H9 (cell line): ENCODE measurements around the gene SMIM20. TPM values are rescaled to one million over a fixed set of nuclear protein-coding genes. Genes with fewer than 3 reads are reported as not detected.
"Not testable (repeated sequence)": the region's sequence is repeated elsewhere in the genome, so short reads cannot be mapped to it uniquely, and the experiment has no call there.

Source experiments
- DNase-seq: peaks from one replicate; pipeline ENCODE4 v3.0.0-alpha.2; 2017
- H2AFZ ChIP-seq: one replicate; pipeline ENCODE4 v1.6.1; 2013; ENCODE audit warnings: mild to moderate bottlenecking, low read length, control low read depth, moderate library complexity
- H2AK5ac ChIP-seq: 2 replicates; pipeline ENCODE4 v1.6.1; 2013; ENCODE audit warnings: low read length, control low read depth, mixed read lengths; ENCODE audit not compliant: insufficient read length
- H2BK120ac ChIP-seq: one replicate; pipeline ENCODE4 v1.6.1; 2013; ENCODE audit warnings: low read depth, mild to moderate bottlenecking, low read length, control low read depth, inconsistent platforms; ENCODE audit not compliant: poor library complexity, severe bottlenecking
- H2BK12ac ChIP-seq: 2 replicates; pipeline ENCODE4 v1.6.1; 2013; ENCODE audit warnings: low read length, control low read depth, mixed read lengths, low read depth; ENCODE audit not compliant: insufficient read length
- H2BK15ac ChIP-seq: 2 replicates; pipeline ENCODE4 v1.6.1; 2013; ENCODE audit warnings: low read depth, low read length, control low read depth
- H2BK20ac ChIP-seq: one replicate; pipeline ENCODE4 v1.6.1; 2013; ENCODE audit warnings: low read depth, mild to moderate bottlenecking, low read length, control low read depth, inconsistent platforms; ENCODE audit not compliant: poor library complexity, severe bottlenecking
- H2BK5ac ChIP-seq: 2 replicates; pipeline ENCODE4 v1.6.1; 2013; ENCODE audit warnings: low read length, control low read depth, mixed read lengths; ENCODE audit not compliant: insufficient read length
- H3K14ac ChIP-seq: 2 replicates; pipeline ENCODE4 v1.6.1; 2013; ENCODE audit warnings: low read length, control low read depth; ENCODE audit not compliant: insufficient read depth
- H3K18ac ChIP-seq: 2 replicates; pipeline ENCODE4 v1.6.1; 2013; ENCODE audit warnings: low read depth, mild to moderate bottlenecking, mixed read lengths, low read length, control low read depth; ENCODE audit not compliant: insufficient read length
- H3K23ac ChIP-seq: 2 replicates; pipeline ENCODE4 v1.6.1; 2013; ENCODE audit warnings: low read length, control low read depth, mixed read lengths, low read depth; ENCODE audit not compliant: insufficient read length
- H3K23me2 ChIP-seq: 2 replicates; pipeline ENCODE4 v1.6.1; 2013; ENCODE audit warnings: low read depth, mild to moderate bottlenecking, mixed read lengths, low read length, control low read depth; ENCODE audit not compliant: insufficient read length, poor library complexity, severe bottlenecking
- H3K27ac ChIP-seq: 2 replicates; pipeline ENCODE4 v1.5.1; 2013; ENCODE audit warnings: low read length, control low read depth, mixed read lengths, low read depth; ENCODE audit not compliant: insufficient read length
- H3K27me3 ChIP-seq: 2 replicates; pipeline ENCODE4 v1.6.1; 2013; ENCODE audit warnings: low read length, control low read depth, inconsistent platforms; ENCODE audit not compliant: insufficient read depth
- H3K4ac ChIP-seq: 2 replicates; pipeline ENCODE4 v1.6.1; 2013; ENCODE audit warnings: low read depth, mild to moderate bottlenecking, control low read depth, inconsistent platforms, low read length, moderate library complexity
- H3K4me1 ChIP-seq: 2 replicates; pipeline ENCODE4 v1.6.1; 2013; ENCODE audit warnings: low read length, control low read depth, inconsistent platforms; ENCODE audit not compliant: insufficient read depth
- H3K4me2 ChIP-seq: 2 replicates; pipeline ENCODE4 v1.6.1; 2013; ENCODE audit warnings: low read length, control low read depth, mixed read lengths; ENCODE audit not compliant: insufficient read length, insufficient read depth
- H3K56ac ChIP-seq: 2 replicates; pipeline ENCODE4 v1.6.1; 2013; ENCODE audit warnings: low read depth, mild to moderate bottlenecking, mixed read lengths, low read length, control low read depth; ENCODE audit not compliant: insufficient read length
- H3K79me1 ChIP-seq: 2 replicates; pipeline ENCODE4 v1.6.1; 2013; ENCODE audit warnings: low read depth, mild to moderate bottlenecking, moderate library complexity, low read length, control low read depth, inconsistent platforms; ENCODE audit not compliant: insufficient read depth, poor library complexity, severe bottlenecking
- H3K79me2 ChIP-seq: 2 replicates; pipeline ENCODE4 v1.6.1; 2013; ENCODE audit warnings: low read length, control low read depth, inconsistent platforms; ENCODE audit not compliant: insufficient read depth
- H3K9ac ChIP-seq: 2 replicates; pipeline ENCODE4 v1.6.1; 2013; ENCODE audit warnings: low read length, control low read depth, mixed read lengths; ENCODE audit not compliant: insufficient read length; ENCODE audit errors: extremely low read depth
- H3K9me3 ChIP-seq: one replicate; pipeline ENCODE4 v1.6.1; 2013; ENCODE audit warnings: low read depth, low read length, inconsistent platforms; ENCODE audit not compliant: control insufficient read depth
- H3T11ph ChIP-seq: one replicate; pipeline ENCODE4 v1.6.1; 2013; ENCODE audit warnings: mild to moderate bottlenecking, low read length, control low read depth, inconsistent platforms
- H4K20me1 ChIP-seq: one replicate; pipeline ENCODE4 v1.6.1; 2013; ENCODE audit not compliant: control insufficient read depth, insufficient read length, insufficient read depth
- H4K5ac ChIP-seq: 2 replicates; pipeline ENCODE4 v1.6.1; 2013; ENCODE audit warnings: low read depth, mild to moderate bottlenecking, mixed read lengths, low read length, control low read depth; ENCODE audit not compliant: insufficient read length
- H4K8ac ChIP-seq: replicated peaks from 2 replicates; pipeline ENCODE4 v1.6.1; 2013; ENCODE audit warnings: low read length, control low read depth, mixed read lengths, low read depth; ENCODE audit not compliant: insufficient read length
- H4K91ac ChIP-seq: 2 replicates; pipeline ENCODE4 v1.6.1; 2013; ENCODE audit warnings: low read depth, mild to moderate bottlenecking, moderate library complexity, mixed read lengths, low read length, control low read depth; ENCODE audit not compliant: insufficient read length
- H3K27ac Mint-ChIP-seq, 3 experiments: 2 replicates in 2 of 3; 3 replicates in 1 of 3; pipeline ENCODE4 v1.8.0; 2020 to 2021; ENCODE audit warnings: mixed read lengths in 3 of 3, mild to moderate bottlenecking in 1 of 3, moderate library complexity in 1 of 3
- H3K27me3 Mint-ChIP-seq: 2 replicates; pipeline ENCODE4 v1.8.0; 2021; ENCODE audit warnings: low read depth, mild to moderate bottlenecking, moderate library complexity, mixed read lengths
- H3K36me3 Mint-ChIP-seq, 3 experiments: 2 replicates in 2 of 3; 3 replicates in 1 of 3; pipeline ENCODE4 v1.8.0; 2020 to 2021; ENCODE audit warnings: low read depth in 3 of 3, mixed read lengths in 3 of 3; ENCODE audit not compliant: insufficient read depth in 1 of 3
- H3K4me1 Mint-ChIP-seq, 2 experiments: 2 replicates each; pipeline ENCODE4 v1.8.0; 2020; ENCODE audit warnings: mixed read lengths in 2 of 2
- H3K4me3 Mint-ChIP-seq, 2 experiments: 2 replicates in 1 of 2; 3 replicates in 1 of 2; pipeline ENCODE4 v1.8.0; 2020 to 2021; ENCODE audit warnings: mild to moderate bottlenecking in 2 of 2, mixed read lengths in 2 of 2, moderate library complexity in 1 of 2
- H3K9me3 Mint-ChIP-seq, 2 experiments: 2 replicates in 1 of 2; 3 replicates in 1 of 2; pipeline ENCODE4 v1.8.0; 2020; ENCODE audit warnings: mild to moderate bottlenecking in 2 of 2, mixed read lengths in 2 of 2, moderate library complexity in 1 of 2
- WGBS: extraction: QIAGEN DNeasy Blood & Tissue Kit; methylation state at CpG from one replicate; pipeline ENCODE4 v1.1.7; 2013; ENCODE audit warnings: missing lambda C conversion rate, low lambda C conversion rate, mixed read lengths; ENCODE audit not compliant: insufficient read length; ENCODE audit errors: extremely low coverage; 5-methylcytosine and 5-hydroxymethylcytosine counted together
- total RNA-seq: library from RNA; stranded (reverse); gene quantifications from 2 replicates; pipeline ENCODE4 v1.2.1, GENCODE V29; 2021
- TF ChIP-seq, protein P1 (sequence below): fragments of 200-600 bp; sonication (generic); conservative IDR thresholded peaks from 3 replicates; pipeline ENCODE4 v1.8.0; 2021; ENCODE audit warnings: antibody characterized with exemption, mild to moderate bottlenecking

SMIM20 gene
- total RNA-seq, 1 experiment from 2014 or later: 40.2 TPM

GRCh38 chr4:25905371-25905770 is 8.6 kb upstream of the SMIM20 start:
- Histone ChIP-seq H4K8ac (no peak overlapping the region), H2BK12ac (no peak overlapping the region), H3K9me3 (no peaks in the 10 kb centered on the region), H2BK5ac (no peak overlapping the region), H2BK20ac (no peak overlapping the region), H3K14ac (no peak overlapping the region), H3K4me2 (no peak overlapping the region), H3K27me3 (no peaks in the 10 kb centered on the region), H3K23me2 (no peaks in the 10 kb centered on the region), H3K18ac (no peak overlapping the region), H3K23ac (no peak overlapping the region), H2AK5ac (no peak overlapping the region), H2BK15ac (no peak overlapping the region), H3K27ac (no peak overlapping the region), H3K4me1 (no peaks in the 10 kb centered on the region), H3K4ac (no peak overlapping the region), H3T11ph (no peak overlapping the region), H2AFZ (no peak overlapping the region), H3K56ac (no peak overlapping the region), H4K20me1 (no peaks in the 10 kb centered on the region), H4K5ac (no peak overlapping the region), H2BK120ac (no peak overlapping the region), H4K91ac (no peak overlapping the region), H3K79me2 (no peaks in the 10 kb centered on the region), H3K79me1 (no peaks in the 10 kb centered on the region), H3K9ac (no peak overlapping the region)
- peaks cover 5% of the 10 kb centered on the region for H3K27me3 Mint-ChIP-seq
- no peak overlapping the region for H3K4me3 Mint-ChIP-seq
- H3K36me3 Mint-ChIP-seq: peaks cover 0 to 4% (median 4%) of the 10 kb centered on the region in 3 experiments; a peak in 2 of 7 replicates
- H3K4me1 Mint-ChIP-seq: peaks cover 12 to 17% of the 10 kb centered on the region in 2 experiments
- DNase-seq: no peak
- TF ChIP-seq, protein P1, sequence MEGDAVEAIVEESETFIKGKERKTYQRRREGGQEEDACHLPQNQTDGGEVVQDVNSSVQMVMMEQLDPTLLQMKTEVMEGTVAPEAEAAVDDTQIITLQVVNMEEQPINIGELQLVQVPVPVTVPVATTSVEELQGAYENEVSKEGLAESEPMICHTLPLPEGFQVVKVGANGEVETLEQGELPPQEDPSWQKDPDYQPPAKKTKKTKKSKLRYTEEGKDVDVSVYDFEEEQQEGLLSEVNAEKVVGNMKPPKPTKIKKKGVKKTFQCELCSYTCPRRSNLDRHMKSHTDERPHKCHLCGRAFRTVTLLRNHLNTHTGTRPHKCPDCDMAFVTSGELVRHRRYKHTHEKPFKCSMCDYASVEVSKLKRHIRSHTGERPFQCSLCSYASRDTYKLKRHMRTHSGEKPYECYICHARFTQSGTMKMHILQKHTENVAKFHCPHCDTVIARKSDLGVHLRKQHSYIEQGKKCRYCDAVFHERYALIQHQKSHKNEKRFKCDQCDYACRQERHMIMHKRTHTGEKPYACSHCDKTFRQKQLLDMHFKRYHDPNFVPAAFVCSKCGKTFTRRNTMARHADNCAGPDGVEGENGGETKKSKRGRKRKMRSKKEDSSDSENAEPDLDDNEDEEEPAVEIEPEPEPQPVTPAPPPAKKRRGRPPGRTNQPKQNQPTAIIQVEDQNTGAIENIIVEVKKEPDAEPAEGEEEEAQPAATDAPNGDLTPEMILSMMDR: no peak
- peaks cover 3 to 10% of the 10 kb centered on the region in 2 experiments; a peak in 4 of 5 replicates for H3K9me3 Mint-ChIP-seq
- WGBS: no CpG with 5 or more reads among the region's 4 CpGs
- H3K27ac Mint-ChIP-seq: no peak overlapping the region; a peak in 1 of 7 replicates

DNA sequence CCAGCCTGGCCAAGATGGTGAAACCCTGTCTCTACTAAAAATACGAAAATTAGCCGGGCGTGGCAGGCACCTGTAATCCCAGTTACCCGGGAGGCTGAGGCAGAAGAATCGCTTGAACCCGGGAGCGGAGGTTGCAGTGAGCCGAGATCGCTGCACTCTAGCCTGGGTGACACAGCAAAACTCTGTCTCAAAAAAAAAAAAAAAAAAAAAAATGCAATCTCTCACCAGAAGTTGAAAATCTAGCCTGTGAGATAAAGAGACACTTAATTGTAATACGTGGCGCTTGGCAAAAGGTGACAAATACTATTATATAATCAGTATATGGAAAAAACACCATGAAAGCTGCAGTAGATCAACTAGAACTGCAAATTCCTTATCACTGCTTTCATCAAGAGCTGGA is 7.9 kb upstream of the SMIM20 start:
- H3K27ac Mint-ChIP-seq, H3K27me3 Mint-ChIP-seq, H3K18ac ChIP-seq, H2BK15ac ChIP-seq, H3K27ac ChIP-seq, H3T11ph ChIP-seq, H4K5ac ChIP-seq, H4K91ac ChIP-seq, H3K4ac ChIP-seq, H3K79me2 ChIP-seq, H3K9me3 Mint-ChIP-seq, H3K14ac ChIP-seq, H2AFZ ChIP-seq, H4K8ac ChIP-seq, H3K27me3 ChIP-seq, H3K9me3 ChIP-seq, H2AK5ac ChIP-seq, H3K23ac ChIP-seq, H3K23me2 ChIP-seq, H3K4me1 ChIP-seq, H3K79me1 ChIP-seq, H2BK120ac ChIP-seq, H3K4me3 Mint-ChIP-seq, H3K36me3 Mint-ChIP-seq, H3K56ac ChIP-seq, H3K9ac ChIP-seq, H4K20me1 ChIP-seq, H2BK12ac ChIP-seq, DNase-seq, H2BK20ac ChIP-seq, H2BK5ac ChIP-seq, H3K4me2 ChIP-seq: not testable (repeated sequence)
- no CpG with 5 or more reads among the region's 11 CpGs for WGBS
- H3K4me1 Mint-ChIP-seq: peaks cover 10 to 15% of the 10 kb centered on the region in 2 experiments
